ENCODE data around the gene FAM120A. TPM values are rescaled to one million over a fixed set of nuclear protein-coding genes. Genes with fewer than 3 reads are reported as not detected.

The FAM120A gene
- total RNA-seq, 1 experiment from 2014 or later, result 89.6 TPM

- H3K9me2 ChIP-seq (replicated peaks; ENCODE audit: low read length), result no peaks in the 10 kb centered on the region
- H2AFZ ChIP-seq (ENCODE audit: low read length), result no peak overlapping the region
- H3K4me1 ChIP-seq (ENCODE audit: insufficient read depth, low read length), result peaks cover 12% of the 10 kb centered on the region
- peaks cover 30% of the 10 kb centered on the region for H3K79me2 ChIP-seq (ENCODE audit: low read length)
- no peak for DNase-seq
- no peaks in the 10 kb centered on the region for H3K27me3 ChIP-seq (ENCODE audit: low read length)
- H3K27ac ChIP-seq (ENCODE audit: low read length), result no peak overlapping the region
- ATAC-seq, result no peak
- TF ChIP-seq CTCF (conservative IDR thresholded peaks at IDR 0.05; ENCODE audit: low read depth, low read length) (no peak), EZH2 (IDR thresholded peaks at IDR 0.05; ENCODE audit: low read length, unreplicated experiment) (no peak), EZH2phosphoT487 (IDR thresholded peaks at IDR 0.05; ENCODE audit: borderline replicate concordance, low read length) (no peak)
- H3K36me3 ChIP-seq (ENCODE audit: low read depth, low read length), result no peaks in the 10 kb centered on the region
- no peak overlapping the region for H3K4me3 ChIP-seq (ENCODE audit: low read length)
- no peaks in the 10 kb centered on the region for H3K9me3 ChIP-seq (ENCODE audit: low read length)
- no peaks in the 10 kb centered on the region for H3F3A ChIP-seq (ENCODE audit: low read length, unreplicated experiment)
- no TSS peak for BruUV-seq (replicated peaks)
- ChIA-PET CTCF (no interaction called here), POLR2A (ENCODE audit: unreplicated experiment) (no interaction called here)
- intact Hi-C loops (cut with micrococcal nuclease), result no loop called here
- H4K20me1 ChIP-seq (ENCODE audit: low read length), result no peaks in the 10 kb centered on the region
- no peak overlapping the region for H3K4me2 ChIP-seq (ENCODE audit: low read length)
- no peak overlapping the region for H3K9ac ChIP-seq (ENCODE audit: low read length)
Measured at GRCh38 chr9:93574091-93574899, 122.8 kb downstream of the FAM120A start.

- intact Hi-C loops (cut with micrococcal nuclease), result no loop called here
- H2AFZ ChIP-seq (ENCODE audit: low read length), result peak overlapping the region; percentile 78
- H3K4me3 ChIP-seq (ENCODE audit: low read length), result peak overlapping the region; percentile 77
- no peaks in the 10 kb centered on the region for H3K36me3 ChIP-seq (ENCODE audit: low read depth, low read length)
- no peak overlapping the region for H3K27ac ChIP-seq (ENCODE audit: low read length)
- no peak for TF ChIP-seq EZH2phosphoT487 (IDR thresholded peaks at IDR 0.05; ENCODE audit: borderline replicate concordance, low read length)
- no peak for TF ChIP-seq CTCF (conservative IDR thresholded peaks at IDR 0.05; ENCODE audit: low read depth, low read length)
- TF ChIP-seq EZH2 (IDR thresholded peaks at IDR 0.05; ENCODE audit: low read length, unreplicated experiment), result no peak
- H3K9me2 ChIP-seq (replicated peaks; ENCODE audit: low read length), result no peaks in the 10 kb centered on the region
- H3F3A ChIP-seq (ENCODE audit: low read length, unreplicated experiment), result no peaks in the 10 kb centered on the region
- no peaks in the 10 kb centered on the region for H4K20me1 ChIP-seq (ENCODE audit: low read length)
- peak overlapping the region; percentile 76 for H3K9ac ChIP-seq (ENCODE audit: low read length)
- ChIA-PET POLR2A (ENCODE audit: unreplicated experiment) (no interaction called here), CTCF (interaction anchor here (0.6 kb wide), 2 partner anchors 9 to 17 kb away, joined by 3 to 6 read pairs; no protein-coding TSS in a partner anchor)
- peaks cover 12% of the 10 kb centered on the region for H3K4me1 ChIP-seq (ENCODE audit: insufficient read depth, low read length)
- BruUV-seq (replicated peaks), result TSS peak; percentile 63
- H3K9me3 ChIP-seq (ENCODE audit: low read length), result no peaks in the 10 kb centered on the region
- no peaks in the 10 kb centered on the region for H3K27me3 ChIP-seq (ENCODE audit: low read length)
- peaks cover 38% of the 10 kb centered on the region for H3K79me2 ChIP-seq (ENCODE audit: low read length)
- peak overlapping the region; percentile 96 for H3K4me2 ChIP-seq (ENCODE audit: low read length)
- ATAC-seq (no peak), DNase-seq (no peak)
Measured at GRCh38 chr9:93574900-93575795, 123.7 kb downstream of the FAM120A start.

Data from PC-3 (cell line).